Activated CD4-positive, alpha-beta T cell treated with anti-CD3 and anti-CD28 coated beads for 36 hours (primary cell): ENCODE measurements around the gene HOXB8. TPM values are rescaled to one million over a fixed set of nuclear protein-coding genes. Genes with fewer than 3 reads are reported as not detected.

Experiments
- ATAC-seq: fragments of 200-7000 bp; cut with Tn5 transposase; one replicate; pipeline ENCODE4 v1.10.0; 2021; ENCODE audit warnings: mild to moderate bottlenecking, moderate library complexity
- CTCF ChIA-PET: fragments of 350-600 bp; sonication (Branson Sonifier 250); formaldehyde crosslinking; loops from one replicate; lab custom pipeline; 2021; ENCODE audit warnings: antibody characterized with exemption; lab: Charles Lee
- POLR2A ChIA-PET: fragments of 350-600 bp; sonication (Branson Sonifier 250); formaldehyde crosslinking; loops from one replicate; lab custom pipeline; 2021; ENCODE audit warnings: antibody characterized with exemption, inconsistent platforms; lab: Charles Lee
- DNase-seq: peaks from one replicate; pipeline ENCODE4 v3.0.0-alpha.2; 2020
- H3K27ac Mint-ChIP-seq: one replicate; pipeline ENCODE4 v1.8.0; 2021; ENCODE audit warnings: mixed read lengths
- H3K27me3 Mint-ChIP-seq: one replicate; pipeline ENCODE4 v1.8.0; 2021; ENCODE audit warnings: mixed read lengths
- H3K36me3 Mint-ChIP-seq: one replicate; pipeline ENCODE4 v1.8.0; 2021; ENCODE audit warnings: low read depth, mixed read lengths
- H3K4me1 Mint-ChIP-seq: one replicate; pipeline ENCODE4 v1.8.0; 2021; ENCODE audit warnings: mixed read lengths
- H3K4me3 Mint-ChIP-seq: one replicate; pipeline ENCODE4 v1.8.0; 2021; ENCODE audit warnings: mild to moderate bottlenecking, moderate library complexity, mixed read lengths
- H3K9me3 Mint-ChIP-seq: one replicate; pipeline ENCODE4 v1.8.0; 2021; ENCODE audit warnings: low read depth, mixed read lengths
- intact Hi-C, 2 experiments: fragments of 100-400 bp; cut with DNase I in 1 of 2; cut with micrococcal nuclease in 1 of 2; formaldehyde crosslinking; loops; one replicate each; pipeline versions ENCODE4 v1.14.2 to v1.15.1; 2022 to 2024; cut with DNase I, micrococcal nuclease
- total RNA-seq, 2 experiments: library from RNA; stranded (reverse); gene quantifications; one replicate each; pipeline ENCODE4 v1.2.3, GENCODE V29; 2021

HOXB8 gene
- total RNA-seq = not detected

DNA sequence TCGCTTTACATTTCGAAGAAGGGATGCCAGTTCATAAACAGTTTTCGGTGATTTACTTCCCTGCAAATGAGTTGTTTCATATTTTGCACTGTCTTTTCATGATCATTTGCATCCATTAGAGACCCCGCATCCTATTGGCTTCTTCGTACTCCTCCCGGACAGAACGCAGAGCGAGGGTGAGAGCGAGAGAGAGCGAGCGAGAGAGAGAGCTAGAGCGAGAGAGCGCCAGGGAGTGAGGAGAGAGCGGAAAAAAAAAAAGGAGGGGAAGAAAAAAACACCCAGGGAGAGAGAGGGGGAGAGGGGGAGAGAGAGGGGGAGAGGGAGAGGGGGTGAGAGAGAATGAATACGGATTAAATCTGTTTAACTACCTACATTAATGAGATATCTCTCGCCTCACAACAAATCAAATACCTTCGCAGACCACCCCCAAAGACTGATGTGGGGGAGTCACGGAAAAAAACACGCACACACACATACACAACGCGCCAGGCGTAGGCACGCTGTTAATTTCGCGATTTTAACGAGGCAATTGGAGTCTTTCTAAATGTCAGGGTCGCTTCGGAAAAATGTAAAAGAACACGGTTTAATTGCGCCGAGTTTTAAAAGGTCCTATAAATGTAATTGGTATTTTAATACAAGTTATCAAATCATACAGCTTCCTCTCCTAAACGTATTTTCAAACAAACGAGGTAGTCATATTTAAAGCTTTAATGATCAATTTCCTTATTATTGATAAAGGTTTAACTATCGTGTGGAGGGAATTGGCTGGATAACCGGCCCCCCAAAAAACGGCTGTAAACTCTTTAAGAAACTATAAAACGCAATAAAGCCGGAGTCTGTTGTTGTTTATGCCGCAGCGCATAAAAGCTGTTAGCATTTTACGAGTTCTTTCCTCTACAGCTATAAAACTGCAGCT, at the start of gene HOXB8:
Gene HOXB8, minus strand, starts transcription at position 246 of the 916 bp plus-strand sequence. CDS start 588 bp downstream, outside the sequence.
- POLR2A ChIA-PET = no interaction called here
- intact Hi-C loops = loop anchor here (2.0 to 10.0 kb wide), 4 partner anchors 101 to 483 kb away; no protein-coding TSS in a partner anchor

DNA sequence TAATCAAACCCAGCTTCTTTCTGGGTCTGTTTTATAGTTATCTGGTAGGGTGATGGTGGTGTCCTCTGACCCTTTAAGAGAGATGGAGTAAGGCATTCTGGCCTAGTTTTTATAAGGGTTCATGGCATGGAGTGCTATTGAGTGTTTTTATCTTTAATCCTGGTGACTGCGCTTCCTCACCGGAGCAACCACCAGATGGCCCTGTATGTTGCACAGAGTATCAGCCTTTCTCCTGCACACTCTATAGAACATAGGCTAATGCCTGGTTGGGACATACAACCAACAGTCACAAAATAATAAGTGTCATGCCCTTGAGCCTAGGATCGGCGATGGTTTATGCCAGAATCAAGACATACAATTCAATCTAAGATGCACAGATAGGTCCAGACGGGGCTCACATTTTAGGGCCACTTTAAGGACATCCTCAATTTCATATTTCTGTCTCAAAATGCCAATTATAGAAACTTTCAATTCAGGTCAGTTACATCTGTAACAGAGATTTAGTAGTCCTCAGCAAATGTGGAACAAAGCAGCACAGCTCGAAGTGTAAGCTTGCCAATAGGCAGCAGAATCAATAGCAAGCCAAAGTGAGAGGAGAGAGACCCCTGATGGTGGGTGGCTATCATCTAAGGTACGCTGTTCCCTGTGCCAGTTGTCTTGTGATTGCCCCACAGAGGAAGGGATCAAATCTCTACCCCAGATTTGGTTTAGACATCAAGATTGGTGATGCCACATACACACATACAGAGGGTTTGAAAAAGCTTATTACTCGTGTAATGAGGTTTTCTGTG, 48.2 kb upstream of the HOXB8 start:
- H3K4me3 Mint-ChIP-seq = no peak overlapping the region
- DNase-seq = no peak
- CTCF ChIA-PET = interaction anchor here (0.6 to 2.6 kb wide), 6 partner anchors 8 to 221 kb away, joined by 3 to 15 read pairs (median 4); no protein-coding TSS in a partner anchor
- H3K27ac Mint-ChIP-seq = no peak overlapping the region
- ATAC-seq = no peak
- H3K4me1 Mint-ChIP-seq = no peaks in the 10 kb centered on the region
- POLR2A ChIA-PET = no interaction called here
- no peaks in the 10 kb centered on the region for H3K9me3 Mint-ChIP-seq
- intact Hi-C loops = no loop called here
- H3K27me3 Mint-ChIP-seq = peaks cover 17% of the 10 kb centered on the region
- no peaks in the 10 kb centered on the region for H3K36me3 Mint-ChIP-seq

More for the DNA sequence above, at the start of gene HOXB8:
- Mint-ChIP-seq H3K27me3 (peaks cover 75% of the 10 kb centered on the region), H3K36me3 (no peaks in the 10 kb centered on the region), H3K4me1 (peaks cover 55% of the 10 kb centered on the region), H3K4me3 (peak within 1 kb of the TSS; percentile 26), H3K9me3 (no peaks in the 10 kb centered on the region), H3K27ac (no peak within 1 kb of the TSS)
- DNase-seq = no peak
- ATAC-seq = no peak
- CTCF ChIA-PET = interaction anchor here (0.7 to 2.6 kb wide), 11 partner anchors 8 to 584 kb away, joined by 3 to 11 read pairs (median 3); partner anchors contain the start of genes HOXB5 and HOXB9

DNA sequence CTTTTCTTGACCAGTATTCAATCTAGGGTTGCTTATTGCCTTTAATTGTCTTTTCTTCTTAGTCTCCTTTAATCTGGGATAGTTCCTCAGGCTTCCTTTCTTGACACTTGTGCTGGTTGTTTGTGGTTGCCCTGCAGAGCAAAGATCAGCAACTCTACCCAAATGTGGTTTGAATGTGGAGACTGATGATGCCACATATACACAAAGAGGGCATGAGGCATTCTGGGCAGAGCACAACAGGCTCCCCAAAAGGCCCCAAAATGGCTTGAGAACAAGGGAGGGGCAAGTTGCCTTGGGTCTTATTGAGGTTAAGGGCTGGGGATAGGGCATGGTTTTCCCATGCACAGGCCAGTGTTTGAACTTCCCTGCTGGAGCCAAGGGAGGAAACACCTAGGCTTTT, 40.8 kb upstream of the HOXB8 start:
- CTCF ChIA-PET = interaction anchor here (1.1 to 1.8 kb wide), 4 partner anchors 19 to 223 kb away, joined by 3 to 8 read pairs (median 3); no protein-coding TSS in a partner anchor
- DNase-seq (no peak), ATAC-seq (no peak)
- no peak overlapping the region for H3K27ac Mint-ChIP-seq
- POLR2A ChIA-PET = no interaction called here
- peaks cover 11% of the 10 kb centered on the region for H3K27me3 Mint-ChIP-seq
- no peaks in the 10 kb centered on the region for H3K36me3 Mint-ChIP-seq
- no peak overlapping the region for H3K4me3 Mint-ChIP-seq
- intact Hi-C loops = no loop called here
- H3K9me3 Mint-ChIP-seq = no peaks in the 10 kb centered on the region
- H3K4me1 Mint-ChIP-seq = peaks cover 4% of the 10 kb centered on the region

DNA sequence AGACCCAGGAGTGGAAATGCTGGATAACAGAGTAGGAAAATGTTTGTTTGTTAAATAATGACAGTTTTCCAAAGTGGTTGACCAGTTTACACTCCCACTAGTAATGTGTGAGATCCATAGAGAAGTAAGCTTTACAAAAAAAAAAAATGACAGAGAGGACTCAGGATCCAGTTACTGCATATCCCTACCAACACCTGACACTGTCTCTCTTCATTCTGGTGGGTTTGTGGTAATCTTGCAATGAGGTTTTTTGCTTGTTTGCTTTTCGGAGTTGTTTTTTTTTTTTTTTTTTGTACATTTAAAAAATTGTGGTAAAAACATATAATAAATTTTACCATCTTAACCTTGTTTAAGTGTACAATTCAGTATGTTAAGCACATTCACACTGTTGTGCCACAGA, 34.6 kb upstream of the HOXB8 start:
- intact Hi-C loops = no loop called here
- Mint-ChIP-seq H3K27ac (no peak overlapping the region), H3K27me3 (peaks cover 43% of the 10 kb centered on the region), H3K36me3 (no peaks in the 10 kb centered on the region), H3K4me1 (peaks cover 14% of the 10 kb centered on the region), H3K9me3 (no peaks in the 10 kb centered on the region), H3K4me3 (no peak overlapping the region)
- ChIA-PET CTCF (interaction anchor here (0.6 to 1.2 kb wide), 3 partner anchors 10 to 74 kb away, joined by 3 read pairs; no protein-coding TSS in a partner anchor), POLR2A (no interaction called here)
- no peak for DNase-seq
- no peak for ATAC-seq

DNA sequence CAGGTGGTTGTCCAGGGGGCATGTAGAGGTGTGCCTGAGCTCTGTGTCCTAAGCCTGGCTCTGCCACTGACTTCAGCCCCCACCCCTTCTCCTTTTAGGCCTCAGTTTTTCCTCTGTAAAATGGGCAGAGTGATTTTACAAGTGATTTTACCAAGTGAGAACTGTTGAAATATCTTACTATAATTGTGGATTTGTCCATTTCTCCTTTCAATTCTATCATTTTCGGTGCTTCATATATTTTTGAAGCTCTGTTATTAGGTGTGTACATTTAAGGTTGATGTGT, 32.8 kb upstream of the HOXB8 start:
- Mint-ChIP-seq H3K36me3 (no peaks in the 10 kb centered on the region), H3K27ac (no peak overlapping the region), H3K27me3 (peaks cover 55% of the 10 kb centered on the region), H3K4me3 (no peak overlapping the region), H3K9me3 (no peaks in the 10 kb centered on the region), H3K4me1 (peaks cover 14% of the 10 kb centered on the region)
- DNase-seq = no peak
- ChIA-PET POLR2A (no interaction called here), CTCF (interaction anchor here (0.5 to 1.8 kb wide), 3 partner anchors 11 to 186 kb away, joined by 4 to 5 read pairs (median 4); no protein-coding TSS in a partner anchor)
- intact Hi-C loops = no loop called here
- no peak for ATAC-seq

DNA sequence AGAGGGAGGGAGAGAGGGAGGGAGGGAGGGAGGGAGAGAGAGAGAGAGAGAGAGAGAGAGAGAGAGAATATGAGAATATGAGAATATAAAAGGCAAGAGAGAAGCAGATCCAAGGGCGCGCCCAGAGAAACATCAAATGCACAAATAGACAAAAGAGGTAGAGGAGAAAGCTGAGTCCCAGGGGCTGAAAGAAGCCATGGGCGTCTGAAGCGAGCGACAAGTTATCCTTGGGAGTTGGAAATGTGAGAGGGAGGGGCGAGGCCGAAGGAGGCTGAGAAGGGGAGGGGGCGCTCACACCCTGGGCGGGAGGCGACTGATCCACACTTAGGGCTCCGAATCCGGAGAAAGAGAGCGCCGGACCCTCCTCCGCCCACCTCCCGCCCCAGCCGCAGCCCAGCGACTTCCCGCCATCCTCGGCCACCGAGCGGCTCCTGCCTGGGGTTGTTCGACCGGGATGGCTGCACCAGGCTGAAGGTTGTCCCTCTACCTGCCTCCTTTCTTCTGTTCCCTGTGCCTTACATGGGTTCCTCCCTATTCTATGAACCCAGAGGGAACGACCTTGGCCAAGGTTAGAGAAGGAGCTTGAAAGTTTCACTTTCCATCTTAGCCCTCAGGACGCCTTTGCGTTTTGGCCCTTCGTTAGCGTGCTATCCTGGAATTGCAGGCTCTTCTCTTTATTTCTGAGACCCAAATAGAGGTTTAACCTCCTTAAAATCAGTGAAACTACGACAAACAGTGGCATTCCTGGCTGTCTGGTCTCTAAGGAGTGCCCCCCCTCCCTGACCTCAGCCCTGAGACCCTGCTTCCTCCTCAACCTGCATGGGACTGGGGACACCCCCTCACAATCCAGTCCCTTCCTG, 32.2 kb upstream of the HOXB8 start:
- Mint-ChIP-seq H3K4me3 (peak overlapping the region; percentile 67), H3K27me3 (peaks cover 58% of the 10 kb centered on the region), H3K9me3 (no peaks in the 10 kb centered on the region), H3K27ac (peak overlapping the region; percentile 51), H3K4me1 (peaks cover 14% of the 10 kb centered on the region), H3K36me3 (no peaks in the 10 kb centered on the region)
- no peak for ATAC-seq
- no peak for DNase-seq
- intact Hi-C loops = no loop called here
- CTCF ChIA-PET = interaction anchor here (0.6 to 1.8 kb wide), 4 partner anchors 11 to 31 kb away, joined by 3 to 5 read pairs (median 4); no protein-coding TSS in a partner anchor
- POLR2A ChIA-PET = no interaction called here

DNA sequence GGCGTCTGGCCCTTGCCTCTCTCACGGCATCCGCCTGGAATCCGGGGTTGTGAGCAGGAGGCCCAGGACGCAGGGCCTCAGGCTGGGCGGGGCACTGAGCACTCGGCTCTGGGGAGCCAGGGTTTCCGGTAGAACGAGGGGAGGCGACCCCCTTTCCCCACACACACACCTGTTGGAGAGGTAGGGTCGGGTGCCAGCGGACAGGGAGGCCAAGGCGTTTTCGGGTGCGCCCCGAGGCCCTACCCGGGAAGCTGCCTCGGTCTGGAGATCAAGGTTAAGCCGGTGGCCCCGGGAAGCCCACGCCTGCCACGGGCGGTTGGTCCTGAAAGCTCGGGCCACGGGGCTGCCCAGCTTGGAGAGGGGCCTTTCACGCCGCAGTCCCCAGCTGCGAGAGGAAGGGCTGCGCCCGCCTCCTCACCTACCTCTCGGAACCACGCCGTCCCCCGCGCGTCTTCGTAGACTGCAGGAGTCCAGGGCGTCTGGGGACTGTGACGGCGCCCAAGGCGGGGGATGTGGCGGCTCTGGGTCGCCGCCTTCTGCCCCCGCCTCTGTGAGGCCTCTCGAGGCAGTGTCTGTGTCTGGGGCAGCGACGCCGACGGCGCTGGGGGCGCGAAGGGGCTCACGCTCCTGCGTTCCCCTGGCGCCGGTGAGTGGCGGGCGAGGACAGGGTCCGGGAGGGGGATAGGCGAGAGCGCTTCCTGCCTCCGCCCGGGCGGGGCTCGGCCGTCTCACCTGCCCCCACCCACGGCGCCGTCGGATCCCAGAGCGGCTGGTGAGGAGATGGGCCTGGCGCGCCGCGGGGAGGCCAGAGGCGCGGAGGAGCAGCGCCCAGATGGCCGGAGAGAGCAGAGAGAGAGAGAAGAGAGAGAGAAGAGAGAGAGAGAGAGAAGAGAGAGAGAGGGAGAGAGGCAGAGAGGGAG, 31.4 kb upstream of the HOXB8 start:
- Mint-ChIP-seq H3K9me3 (no peaks in the 10 kb centered on the region), H3K36me3 (no peaks in the 10 kb centered on the region), H3K27ac (no peak overlapping the region), H3K4me1 (peaks cover 14% of the 10 kb centered on the region), H3K27me3 (peaks cover 63% of the 10 kb centered on the region), H3K4me3 (peak overlapping the region; percentile 67)
- intact Hi-C loops = no loop called here
- peak; percentile 57 for ATAC-seq
- ChIA-PET POLR2A (no interaction called here), CTCF (interaction anchor here (0.6 to 1.8 kb wide), 2 partner anchors 14 to 25 kb away, joined by 3 to 4 read pairs; no protein-coding TSS in a partner anchor)
- peak; percentile 41 for DNase-seq

DNA sequence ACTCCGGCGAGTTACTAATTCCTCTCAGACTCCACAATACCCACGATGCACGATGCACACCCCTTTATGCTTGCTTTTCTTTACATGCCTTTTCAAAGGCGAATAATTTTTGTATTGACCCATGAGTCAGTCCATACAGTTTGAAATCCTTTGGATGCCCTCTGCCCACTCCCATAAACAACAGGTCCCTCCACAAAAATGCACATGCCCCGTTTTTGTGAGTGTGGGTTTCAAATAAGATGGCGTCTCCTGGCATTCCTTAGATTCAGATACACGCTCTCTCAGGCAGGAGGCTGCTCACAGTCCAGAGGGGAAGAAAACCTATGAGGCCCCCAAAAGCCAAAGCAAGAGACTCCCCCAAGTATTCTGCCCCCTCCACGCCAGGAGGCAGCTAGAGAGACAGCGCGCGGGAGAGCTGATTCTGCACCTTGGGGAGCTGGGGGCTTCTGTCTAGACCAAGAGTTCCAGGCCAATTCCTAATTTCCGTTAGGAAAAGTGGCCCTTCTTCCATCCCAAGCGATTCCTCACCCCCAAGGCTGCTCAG, 30.6 kb upstream of the HOXB8 start:
- ChIA-PET CTCF (interaction anchor here (1.8 kb wide), 1 partner anchor 14 kb away, joined by 4 read pairs; no protein-coding TSS in a partner anchor), POLR2A (no interaction called here)
- Mint-ChIP-seq H3K27ac (no peak overlapping the region), H3K4me1 (peaks cover 14% of the 10 kb centered on the region), H3K9me3 (no peaks in the 10 kb centered on the region), H3K27me3 (peaks cover 70% of the 10 kb centered on the region), H3K4me3 (peak overlapping the region; percentile 13), H3K36me3 (no peaks in the 10 kb centered on the region)
- DNase-seq (no peak), ATAC-seq (no peak)
- intact Hi-C loops = no loop called here

DNA sequence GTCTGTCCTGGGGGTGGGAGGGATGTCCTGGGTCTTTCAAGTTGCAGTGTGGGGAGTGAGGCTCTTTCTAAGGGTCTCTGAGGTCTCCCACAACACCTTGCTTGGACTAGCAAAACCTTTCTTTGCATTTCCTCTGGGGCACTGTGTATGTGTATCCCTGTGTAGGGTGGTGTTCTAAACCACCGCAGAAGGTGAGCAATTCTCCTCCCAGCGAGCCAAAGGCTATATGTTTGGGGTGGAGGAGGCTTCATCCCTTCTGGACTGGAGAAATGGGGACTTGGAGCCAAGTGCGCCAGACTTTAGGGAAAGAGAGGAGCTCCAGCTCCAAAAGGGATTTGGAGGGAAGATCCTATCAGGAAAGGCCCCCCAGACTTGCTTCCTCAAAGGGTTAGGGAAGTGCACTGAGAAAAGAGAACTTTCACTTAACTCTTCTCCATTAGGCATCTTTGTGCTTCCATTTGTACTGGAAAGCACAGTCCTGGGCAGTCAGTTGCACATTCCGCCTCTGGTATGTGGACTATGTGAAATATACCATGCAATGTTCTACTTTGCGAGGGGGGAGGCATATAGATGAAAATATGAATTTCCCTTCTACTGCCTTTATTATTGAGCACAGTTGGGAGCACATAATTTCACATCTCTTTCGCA, 29.9 kb upstream of the HOXB8 start:
- ATAC-seq (no peak), DNase-seq (no peak)
- Mint-ChIP-seq H3K4me3 (no peak overlapping the region), H3K27me3 (peaks cover 72% of the 10 kb centered on the region), H3K9me3 (no peaks in the 10 kb centered on the region), H3K36me3 (no peaks in the 10 kb centered on the region), H3K4me1 (peaks cover 14% of the 10 kb centered on the region), H3K27ac (no peak overlapping the region)
- intact Hi-C loops = no loop called here
- ChIA-PET CTCF (interaction anchor here (0.6 to 1.2 kb wide), 3 partner anchors 10 to 534 kb away, joined by 3 to 5 read pairs (median 4); no protein-coding TSS in a partner anchor), POLR2A (no interaction called here)
